GM13976 (cell line): ENCODE data around the gene MOBP.

ENCODE experiments used
- DNase-seq: peaks from one replicate; pipeline ENCODE4 v3.0.0; 2012; ENCODE audit warnings: low spot score
- in situ Hi-C: fragments of 300-500 bp; cut with MboI; formaldehyde crosslinking; loops from one replicate; pipeline ENCODE4 v1.12.0; 2022; ENCODE audit warnings: low sequenced_read_pairs, mixed read lengths, inconsistent platforms; ENCODE audit not compliant: unreplicated experiment
- TF ChIP-seq, protein P1 (sequence below): IDR thresholded peaks from 2 replicates; pipeline ENCODE4 v1.5.1; 2012; ENCODE audit warnings: borderline replicate concordance, mild to moderate bottlenecking; ENCODE audit not compliant: insufficient read depth; ENCODE audit errors: extremely low read depth, missing control alignments, control extremely low read depth

The MOBP gene

DNA sequence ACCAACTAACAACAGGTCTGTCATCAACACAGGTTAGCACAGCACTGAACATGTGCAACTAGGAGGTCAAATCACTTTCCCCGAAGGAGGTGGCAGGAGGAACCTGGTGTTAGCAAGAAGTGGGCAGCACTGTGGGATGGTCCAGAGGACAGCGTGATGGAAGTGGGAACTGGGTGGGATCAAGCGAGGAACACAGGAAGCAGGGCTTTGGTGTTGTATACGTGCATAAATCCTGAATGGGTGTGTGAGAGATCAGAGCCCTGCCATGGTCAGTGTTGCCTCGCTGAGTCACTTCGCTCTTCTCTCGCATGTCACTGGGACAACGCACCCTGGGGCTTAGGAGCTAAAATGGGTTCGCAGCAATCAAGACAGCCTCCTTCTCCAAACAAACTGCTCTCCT is 62.1 kb downstream of the MOBP start:
- no peak for DNase-seq
- TF ChIP-seq, protein P1, sequence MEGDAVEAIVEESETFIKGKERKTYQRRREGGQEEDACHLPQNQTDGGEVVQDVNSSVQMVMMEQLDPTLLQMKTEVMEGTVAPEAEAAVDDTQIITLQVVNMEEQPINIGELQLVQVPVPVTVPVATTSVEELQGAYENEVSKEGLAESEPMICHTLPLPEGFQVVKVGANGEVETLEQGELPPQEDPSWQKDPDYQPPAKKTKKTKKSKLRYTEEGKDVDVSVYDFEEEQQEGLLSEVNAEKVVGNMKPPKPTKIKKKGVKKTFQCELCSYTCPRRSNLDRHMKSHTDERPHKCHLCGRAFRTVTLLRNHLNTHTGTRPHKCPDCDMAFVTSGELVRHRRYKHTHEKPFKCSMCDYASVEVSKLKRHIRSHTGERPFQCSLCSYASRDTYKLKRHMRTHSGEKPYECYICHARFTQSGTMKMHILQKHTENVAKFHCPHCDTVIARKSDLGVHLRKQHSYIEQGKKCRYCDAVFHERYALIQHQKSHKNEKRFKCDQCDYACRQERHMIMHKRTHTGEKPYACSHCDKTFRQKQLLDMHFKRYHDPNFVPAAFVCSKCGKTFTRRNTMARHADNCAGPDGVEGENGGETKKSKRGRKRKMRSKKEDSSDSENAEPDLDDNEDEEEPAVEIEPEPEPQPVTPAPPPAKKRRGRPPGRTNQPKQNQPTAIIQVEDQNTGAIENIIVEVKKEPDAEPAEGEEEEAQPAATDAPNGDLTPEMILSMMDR: no peak
- in situ Hi-C loops: no loop called here

DNA sequence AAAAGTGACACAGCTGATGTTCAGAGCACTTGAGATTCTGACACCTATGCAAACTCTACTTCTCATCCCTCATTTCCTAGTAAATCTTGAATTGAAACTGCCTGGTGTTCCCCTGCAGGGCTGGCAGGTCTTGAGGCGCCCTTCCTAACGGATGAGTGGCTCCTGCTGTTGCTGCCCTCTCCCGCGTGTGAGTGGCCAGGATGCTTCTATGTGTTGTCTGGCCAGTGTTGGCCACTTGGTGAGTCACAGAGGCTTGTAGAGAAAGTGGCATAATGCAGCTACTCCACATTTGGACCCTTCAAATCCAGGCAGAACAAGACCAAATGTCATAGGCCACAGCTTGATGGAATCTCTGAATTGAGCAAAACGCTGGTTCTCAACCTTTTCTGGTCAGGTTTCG is 63.6 kb downstream of the MOBP start:
- in situ Hi-C loops: no loop called here
- TF ChIP-seq, protein P1: no peak
- DNase-seq: no peak

DNA sequence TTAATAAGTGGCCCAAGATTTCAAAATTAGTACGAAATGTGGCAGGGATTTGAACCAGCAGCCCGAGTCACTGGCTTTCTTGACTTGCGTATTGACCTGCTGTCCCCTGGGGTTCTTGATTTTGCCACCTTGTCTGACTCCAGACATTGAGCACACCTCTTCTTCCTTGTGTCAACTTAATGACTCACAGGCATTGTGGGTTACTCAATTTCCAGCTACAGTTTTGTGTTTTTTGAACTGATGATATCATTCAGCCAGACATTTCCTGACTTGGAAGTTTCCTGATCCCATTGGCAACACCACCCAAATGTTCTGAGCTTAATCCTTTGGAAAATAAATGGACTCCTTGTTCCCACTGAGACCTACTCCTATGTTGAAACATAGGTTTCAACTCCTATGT is 64.2 kb downstream of the MOBP start:
- TF ChIP-seq, protein P1: no peak
- no peak for DNase-seq
- in situ Hi-C loops: no loop called here

DNA sequence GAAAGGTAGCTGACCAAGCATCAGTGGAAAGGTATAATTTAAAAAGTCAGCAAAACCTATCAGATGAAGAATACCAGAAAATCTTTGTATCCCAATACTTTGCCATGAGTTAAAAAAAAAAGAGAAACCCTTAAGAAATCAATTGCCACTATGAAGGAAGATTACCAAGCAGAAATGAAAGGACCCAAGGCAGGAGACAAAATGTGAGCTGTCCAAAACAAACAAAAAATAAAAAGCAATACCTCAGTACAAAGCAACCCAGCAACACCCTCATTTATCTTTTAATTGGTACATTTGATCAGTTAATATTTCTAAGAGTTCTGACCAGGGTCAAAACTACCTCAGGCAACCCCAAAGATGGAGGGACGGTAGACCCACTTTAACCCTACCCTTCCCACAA is 65.3 kb downstream of the MOBP start:
- in situ Hi-C loops: no loop called here
- DNase-seq: no peak
- TF ChIP-seq, protein P1: no peak

DNA sequence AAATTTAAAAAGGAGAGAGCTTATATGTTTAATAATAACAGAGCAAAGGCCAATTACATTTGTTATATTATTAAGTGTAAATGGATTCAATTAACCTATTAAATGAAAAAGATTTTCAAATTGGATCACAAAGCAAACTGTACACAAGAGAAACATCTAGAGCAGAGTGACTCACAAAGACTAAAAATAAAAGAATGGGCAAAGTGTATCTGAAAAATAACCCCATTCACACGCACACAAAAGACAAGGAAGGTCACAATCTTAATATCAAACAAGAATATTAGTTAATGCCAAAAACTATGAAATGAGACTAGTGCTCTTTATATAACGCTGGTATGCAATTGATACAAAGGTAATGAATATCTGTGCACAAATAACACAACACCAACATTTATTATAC is 65.7 kb downstream of the MOBP start:
- TF ChIP-seq, protein P1: no peak
- DNase-seq: no peak
- in situ Hi-C loops: no loop called here

DNA sequence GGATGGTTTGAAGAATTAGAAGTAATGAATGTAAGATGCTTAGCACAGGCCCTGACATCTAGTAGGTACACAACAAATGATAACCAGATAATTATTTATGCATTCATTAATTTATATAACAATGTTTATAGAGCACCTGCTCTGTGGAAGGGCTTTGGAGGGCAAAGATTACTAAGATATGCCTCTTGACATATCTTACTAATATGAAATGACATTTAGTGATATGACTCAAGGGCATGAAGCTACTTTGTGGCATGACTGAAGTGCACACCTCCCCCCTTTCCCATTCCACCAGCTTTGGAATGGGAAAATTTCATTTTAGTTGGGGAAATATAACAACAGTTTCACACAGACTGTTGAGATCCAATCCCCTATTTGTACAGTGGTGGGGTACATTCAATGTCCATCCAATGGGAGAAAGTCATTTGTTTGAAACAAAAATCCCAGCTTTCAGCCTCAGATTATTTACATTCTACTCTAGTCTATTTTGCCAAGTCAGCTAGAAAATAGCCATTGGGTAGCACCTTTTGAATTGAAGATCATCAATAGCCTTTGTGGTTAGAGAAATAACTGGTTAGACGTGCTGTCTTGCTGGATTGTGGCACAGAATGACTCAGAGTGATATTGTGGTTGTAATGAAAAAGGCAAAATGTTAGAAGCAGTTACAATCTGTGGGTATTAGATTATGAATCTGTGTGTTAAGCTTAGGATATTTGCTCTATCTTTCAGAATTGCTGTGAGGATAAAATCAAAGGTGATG is 72.9 kb downstream of the MOBP start:
- in situ Hi-C loops: no loop called here
- TF ChIP-seq, protein P1: no peak

More for the DNA sequence above, 72.9 kb downstream of the MOBP start:
- no peak for DNase-seq
